ENCODE results near the gene CD52.
A peak's percentile ranks its signal among the peaks of the same experiment; 100 is the strongest.
"Not testable (repeated sequence)": the region's sequence is repeated elsewhere in the genome, so short reads cannot be mapped to it uniquely, and the experiment has no call there.

The CD52 gene

GRCh38 chr1:26289158-26290059, 28.3 kb upstream of the CD52 start:
- H3K36me3 Mint-ChIP-seq (ENCODE audit: low read depth): peaks cover 21% of the 10 kb centered on the region
- no peaks in the 10 kb centered on the region for H3K27me3 Mint-ChIP-seq (ENCODE audit: low read depth)
- no peaks in the 10 kb centered on the region for H3K9me3 Mint-ChIP-seq
- DNase-seq (ENCODE audit: low spot score): no peak
- peak overlapping the region; percentile 97 for H3K27ac Mint-ChIP-seq
- H3K4me1 Mint-ChIP-seq (ENCODE audit: low read depth): peaks cover 65% of the 10 kb centered on the region
- H3K4me3 Mint-ChIP-seq: peak overlapping the region; percentile 79

- no peak for DNase-seq (ENCODE audit: low spot score)
- Mint-ChIP-seq H3K27me3 (ENCODE audit: low read depth) (no peaks in the 10 kb centered on the region), H3K27ac (peak overlapping the region; percentile 97), H3K9me3 (no peaks in the 10 kb centered on the region), H3K4me3 (peak overlapping the region; percentile 79), H3K36me3 (ENCODE audit: low read depth) (peaks cover 13% of the 10 kb centered on the region), H3K4me1 (ENCODE audit: low read depth) (peaks cover 56% of the 10 kb centered on the region)
Measured at GRCh38 chr1:26290122-26290881, 27.5 kb upstream of the CD52 start.

GRCh38 chr1:26290882-26291261, 26.9 kb upstream of the CD52 start:
- no peak for DNase-seq (ENCODE audit: low spot score)
- H3K27me3 Mint-ChIP-seq (ENCODE audit: low read depth): no peaks in the 10 kb centered on the region
- peak overlapping the region; percentile 97 for H3K27ac Mint-ChIP-seq
- H3K36me3 Mint-ChIP-seq (ENCODE audit: low read depth): peaks cover 12% of the 10 kb centered on the region
- peak overlapping the region; percentile 18 for H3K4me3 Mint-ChIP-seq
- H3K4me1 Mint-ChIP-seq (ENCODE audit: low read depth): peaks cover 51% of the 10 kb centered on the region
- no peaks in the 10 kb centered on the region for H3K9me3 Mint-ChIP-seq

- peaks cover 46% of the 10 kb centered on the region for H3K4me1 Mint-ChIP-seq (ENCODE audit: low read depth)
- no peak for DNase-seq (ENCODE audit: low spot score)
- no peak overlapping the region for H3K4me3 Mint-ChIP-seq
- peaks cover 12% of the 10 kb centered on the region for H3K36me3 Mint-ChIP-seq (ENCODE audit: low read depth)
- H3K27me3 Mint-ChIP-seq (ENCODE audit: low read depth): no peaks in the 10 kb centered on the region
- H3K27ac Mint-ChIP-seq: peak overlapping the region; percentile 97
- no peaks in the 10 kb centered on the region for H3K9me3 Mint-ChIP-seq
Measured at GRCh38 chr1:26291433-26291832, 26.3 kb upstream of the CD52 start.

- H3K36me3 Mint-ChIP-seq (ENCODE audit: low read depth): peaks cover 12% of the 10 kb centered on the region
- no peaks in the 10 kb centered on the region for H3K27me3 Mint-ChIP-seq (ENCODE audit: low read depth)
- peak overlapping the region; percentile 85 for H3K27ac Mint-ChIP-seq
- no peak overlapping the region for H3K4me3 Mint-ChIP-seq
- DNase-seq (ENCODE audit: low spot score): no peak
- H3K9me3 Mint-ChIP-seq: no peaks in the 10 kb centered on the region
- H3K4me1 Mint-ChIP-seq (ENCODE audit: low read depth): peaks cover 43% of the 10 kb centered on the region
Measured at GRCh38 chr1:26291939-26292338, 25.8 kb upstream of the CD52 start.

- H3K9me3 Mint-ChIP-seq; H3K27ac Mint-ChIP-seq; H3K4me3 Mint-ChIP-seq; DNase-seq (ENCODE audit: low spot score); H3K27me3 Mint-ChIP-seq (ENCODE audit: low read depth): not testable (repeated sequence)
- peaks cover 12% of the 10 kb centered on the region for H3K36me3 Mint-ChIP-seq (ENCODE audit: low read depth)
- peaks cover 36% of the 10 kb centered on the region for H3K4me1 Mint-ChIP-seq (ENCODE audit: low read depth)
Measured at GRCh38 chr1:26292735-26293134, 25.0 kb upstream of the CD52 start.

- Mint-ChIP-seq H3K4me1 (ENCODE audit: low read depth) (peaks cover 23% of the 10 kb centered on the region), H3K27me3 (ENCODE audit: low read depth) (no peaks in the 10 kb centered on the region), H3K27ac (no peak overlapping the region), H3K36me3 (ENCODE audit: low read depth) (peaks cover 12% of the 10 kb centered on the region), H3K9me3 (no peaks in the 10 kb centered on the region), H3K4me3 (no peak overlapping the region)
- DNase-seq (ENCODE audit: low spot score): no peak
Measured at GRCh38 chr1:26293911-26294463, 23.8 kb upstream of the CD52 start.

GRCh38 chr1:26295194-26296138, 22.3 kb upstream of the CD52 start:
- Mint-ChIP-seq H3K27ac (no peak overlapping the region), H3K9me3 (no peaks in the 10 kb centered on the region), H3K4me1 (ENCODE audit: low read depth) (peaks cover 13% of the 10 kb centered on the region), H3K27me3 (ENCODE audit: low read depth) (no peaks in the 10 kb centered on the region), H3K4me3 (no peak overlapping the region), H3K36me3 (ENCODE audit: low read depth) (peaks cover 8% of the 10 kb centered on the region)
- DNase-seq (ENCODE audit: low spot score): no peak

- no peak overlapping the region for H3K27ac Mint-ChIP-seq
- H3K9me3 Mint-ChIP-seq: no peaks in the 10 kb centered on the region
- no peaks in the 10 kb centered on the region for H3K27me3 Mint-ChIP-seq (ENCODE audit: low read depth)
- peaks cover 10% of the 10 kb centered on the region for H3K4me1 Mint-ChIP-seq (ENCODE audit: low read depth)
- no peak for DNase-seq (ENCODE audit: low spot score)
- no peak overlapping the region for H3K4me3 Mint-ChIP-seq
- peaks cover 8% of the 10 kb centered on the region for H3K36me3 Mint-ChIP-seq (ENCODE audit: low read depth)
Measured at GRCh38 chr1:26296340-26297056, 21.3 kb upstream of the CD52 start.

- peaks cover 5% of the 10 kb centered on the region for H3K4me1 Mint-ChIP-seq (ENCODE audit: low read depth)
- H3K36me3 Mint-ChIP-seq (ENCODE audit: low read depth): peaks cover 4% of the 10 kb centered on the region
- DNase-seq (ENCODE audit: low spot score): no peak
- H3K27me3 Mint-ChIP-seq (ENCODE audit: low read depth): no peaks in the 10 kb centered on the region
- H3K27ac Mint-ChIP-seq: no peak overlapping the region
- H3K9me3 Mint-ChIP-seq: no peaks in the 10 kb centered on the region
- no peak overlapping the region for H3K4me3 Mint-ChIP-seq
Measured at GRCh38 chr1:26297057-26297790, 20.5 kb upstream of the CD52 start.

GRCh38 chr1:26297791-26298124, 20.0 kb upstream of the CD52 start:
- DNase-seq (ENCODE audit: low spot score): no peak
- Mint-ChIP-seq H3K27ac (no peak overlapping the region), H3K4me3 (no peak overlapping the region), H3K9me3 (no peaks in the 10 kb centered on the region), H3K36me3 (ENCODE audit: low read depth) (peaks cover 4% of the 10 kb centered on the region), H3K27me3 (ENCODE audit: low read depth) (no peaks in the 10 kb centered on the region), H3K4me1 (ENCODE audit: low read depth) (peaks cover 5% of the 10 kb centered on the region)

GRCh38 chr1:26300578-26301275, 17.0 kb upstream of the CD52 start:
- Mint-ChIP-seq H3K27ac (peak overlapping the region; percentile 43), H3K4me1 (ENCODE audit: low read depth) (peaks cover 8% of the 10 kb centered on the region), H3K27me3 (ENCODE audit: low read depth) (no peaks in the 10 kb centered on the region), H3K4me3 (no peak overlapping the region), H3K36me3 (ENCODE audit: low read depth) (no peaks in the 10 kb centered on the region), H3K9me3 (no peaks in the 10 kb centered on the region)
- no peak for DNase-seq (ENCODE audit: low spot score)

All from T-helper 2 cell treated with Interferon-gamma antibody and Interleukin-4, amounts not matched to agents 5 μg/mL and 100 μg/mL, for 36 hours (primary cell).